Stimulated activated naive CD4-positive, alpha-beta T cell treated with Interleukin-2 at 50 U/mL for 16 hours (primary cell): Measurements from ENCODE around the gene GPX3.

ENCODE experiments used
- DNase-seq: peaks from one replicate; lab custom pipeline; 2025; lab: John Stamatoyannopoulos, UW

GPX3 gene

GRCh38 chr5:151058301-151058700, 37.9 kb downstream of the GPX3 start:
- DNase-seq, result no peak

- DNase-seq, result no peak
These were observed 38.6 kb downstream of the GPX3 start for GRCh38 chr5:151058891-151059489.

- no peak for DNase-seq
These were observed 40.4 kb downstream of the GPX3 start for GRCh38 chr5:151060742-151061141.

- DNase-seq, result no peak
These were observed 42.2 kb downstream of the GPX3 start for GRCh38 chr5:151062405-151063141.

GRCh38 chr5:151063142-151063989, 43.0 kb downstream of the GPX3 start:
- DNase-seq, result no peak

- DNase-seq, result no peak
These were observed 44.6 kb downstream of the GPX3 start for GRCh38 chr5:151064916-151065499.

- no peak for DNase-seq
These were observed 45.2 kb downstream of the GPX3 start for GRCh38 chr5:151065609-151066008.

GRCh38 chr5:151066920-151067319, 46.5 kb downstream of the GPX3 start:
- DNase-seq, result no peak

- DNase-seq, result no peak
These were observed 47.4 kb downstream of the GPX3 start for GRCh38 chr5:151067632-151068432.

GRCh38 chr5:151068433-151069197, 48.2 kb downstream of the GPX3 start:
- peak; percentile 47 for DNase-seq

- no peak for DNase-seq
These were observed 50.1 kb downstream of the GPX3 start for GRCh38 chr5:151070449-151070848.

GRCh38 chr5:151071021-151071420, 50.6 kb downstream of the GPX3 start:
- DNase-seq, result no peak

GRCh38 chr5:151071848-151072629, 51.6 kb downstream of the GPX3 start:
- no peak for DNase-seq

GRCh38 chr5:151072630-151073025, 52.2 kb downstream of the GPX3 start:
- no peak for DNase-seq

GRCh38 chr5:151073280-151073679, 52.9 kb downstream of the GPX3 start:
- no peak for DNase-seq

GRCh38 chr5:151074557-151074956, 54.2 kb downstream of the GPX3 start:
- no peak for DNase-seq

GRCh38 chr5:151075698-151076331, 55.4 kb downstream of the GPX3 start:
- no peak for DNase-seq

GRCh38 chr5:151076616-151077015, 56.2 kb downstream of the GPX3 start:
- DNase-seq, result no peak

GRCh38 chr5:151077419-151077818, 57.0 kb downstream of the GPX3 start:
- DNase-seq, result no peak

GRCh38 chr5:151077967-151078366, 57.6 kb downstream of the GPX3 start:
- DNase-seq, result no peak
